ENCODE measurements around the gene TEN1.

- TF ChIP-seq ZNF274 (IDR thresholded peaks at IDR 0.05; ENCODE audit: low read depth, low read length) (no peak), YY1 (IDR thresholded peaks at IDR 0.05; ENCODE audit: insufficient read depth, insufficient read length) (no peak), SUZ12 (IDR thresholded peaks at IDR 0.05; ENCODE audit: extremely low read depth, insufficient read depth, insufficient read length) (no peak)
These were observed 33.8 kb upstream of the TEN1 start for GRCh38 chr17:75945211-75945610.
